ENCODE results near the gene OCA2. TPM values are rescaled to one million over a fixed set of nuclear protein-coding genes. Genes with fewer than 3 reads are reported as not detected.

OCA2 gene
- total and polyA plus RNA-seq, 2 of the 8 experiments (the other 6 are each of a cell fraction or from before 2014, with no cell fraction given): 0.20 TPM

DNA sequence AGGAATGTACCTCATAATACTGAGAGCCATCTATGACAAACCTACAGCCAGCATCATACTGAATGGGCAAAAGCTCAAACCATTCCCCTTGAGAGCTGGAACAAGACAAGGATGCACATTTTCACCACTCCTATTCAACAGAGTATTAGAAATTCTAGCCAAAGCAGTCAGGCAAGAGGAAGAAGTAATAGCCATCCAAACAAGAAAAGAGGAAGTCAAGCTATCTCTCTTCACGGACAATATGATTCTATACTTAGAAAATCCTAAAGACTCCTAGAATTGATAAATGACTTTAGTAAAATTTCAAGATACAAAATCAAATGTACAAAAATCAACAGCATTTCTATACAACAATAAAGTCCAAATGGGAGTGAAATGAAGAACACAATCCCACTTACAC is 30.2 kb downstream of the OCA2 start (continued):
- TF ChIP-seq SIN3A (conservative IDR thresholded peaks at IDR 0.05 in 1 of 2, IDR thresholded peaks at IDR 0.05 in 1 of 2; ENCODE audit: low read depth in 1 of 2, low read length in 2 of 2): no peak
- no peak for TF ChIP-seq GTF2F1 (IDR thresholded peaks at IDR 0.05; ENCODE audit: borderline replicate concordance, low read depth, low read length)
- no peak for TF ChIP-seq CEBPB (IDR thresholded peaks at IDR 0.05; ENCODE audit: low read depth, low read length)

All from H1 (cell line).